K562 (cell line): ENCODE results near the gene POU2F1.

Experiments
- CTCF ChIP-seq, 3 experiments: IDR thresholded peaks in 2 of 3; conservative IDR thresholded peaks in 1 of 3; 2 replicates each; pipeline ENCODE4 v1.5.1; 2011 to 2012; ENCODE audit warnings: low read length in 3 of 3, mild to moderate bottlenecking in 3 of 3, control low read depth in 2 of 3, improper control_type of control experiment in 1 of 3, inconsistent platforms in 1 of 3, low read depth in 1 of 3, mixed read lengths in 1 of 3, moderate library complexity in 1 of 3; ENCODE audit not compliant: insufficient read depth in 2 of 3
- HDGF ChIP-seq: fragments of 450-650 bp; IDR thresholded peaks from 2 replicates; pipeline ENCODE4 v1.6.1; 2016
- HNRNPL ChIP-seq: fragments of 200-400 bp; formaldehyde crosslinking; IDR thresholded peaks from 2 replicates; pipeline ENCODE4 v1.6.1; 2017; ENCODE audit warnings: low read depth, mild to moderate bottlenecking, low read length
- JUND ChIP-seq, 2 experiments: IDR thresholded peaks; 2 replicates in 1 of 2; 3 replicates in 1 of 2; pipeline ENCODE4 v1.6.1; 2011; ENCODE audit warnings: borderline replicate concordance in 2 of 2, low read depth in 2 of 2, low read length in 2 of 2, improper control_type of control experiment in 1 of 2, missing biosample characterization in 1 of 2, missing genetic modification characterization in 1 of 2, missing genetic modification reagents in 1 of 2
- NCOA2 ChIP-seq, 2 experiments: fragments of 450-650 bp; IDR thresholded peaks; 2 replicates each; pipeline ENCODE4 v1.6.1; 2018; ENCODE audit warnings: mild to moderate bottlenecking in 2 of 2, moderate library complexity in 1 of 2; ENCODE audit not compliant: partially characterized antibody in 2 of 2
- NR4A1 ChIP-seq, 2 experiments: fragments of 250-450 bp in 1 of 2; fragments of 450-650 bp in 1 of 2; sonication (Bioruptor Pico) in 1 of 2; IDR thresholded peaks; 2 replicates each; pipeline versions ENCODE4 v1.4.0 to v1.6.1; 2016 to 2020; ENCODE audit warnings: mild to moderate bottlenecking in 2 of 2, missing compliant biosample characterization in 1 of 2, missing genetic modification characterization in 1 of 2, moderate library complexity in 1 of 2
- POLR2AphosphoS5 ChIP-seq: IDR thresholded peaks from 2 replicates; pipeline ENCODE4 v1.6.1; 2011; ENCODE audit warnings: mild to moderate bottlenecking, low read depth, low read length, moderate library complexity; ENCODE audit not compliant: control insufficient read depth, insufficient read depth
- SAP30 ChIP-seq: fragments of 200-600 bp; sonication (generic); IDR thresholded peaks from 2 replicates; pipeline ENCODE4 v1.6.1; 2012; ENCODE audit warnings: borderline replicate concordance, low read depth, mild to moderate bottlenecking, moderate library complexity, low read length, control low read depth, inconsistent platforms; ENCODE audit not compliant: insufficient read depth, poor library complexity, severe bottlenecking
- SETDB1 ChIP-seq: IDR thresholded peaks from one replicate; pipeline ENCODE4 v1.6.1; 2012; ENCODE audit warnings: low read length, control low read depth, inconsistent platforms
- TEAD1 ChIP-seq, 2 experiments: fragments of 450-650 bp in 1 of 2; sonication (generic) in 1 of 2; formaldehyde crosslinking; IDR thresholded peaks; 2 replicates each; pipeline versions ENCODE4 v1.4.0 to v1.8.0; 2020 to 2022; ENCODE audit warnings: mild to moderate bottlenecking in 2 of 2, missing genetic modification reagents in 1 of 2
- ZBTB8A ChIP-seq: fragments of 450-650 bp; IDR thresholded peaks from 2 replicates; pipeline ENCODE4 v1.6.1; 2018; ENCODE audit warnings: mild to moderate bottlenecking, moderate library complexity; ENCODE audit not compliant: partially characterized antibody

GRCh38 chr1:167194182-167194581, 26.5 kb upstream of the POU2F1 start:
- TF ChIP-seq NCOA2 (IDR thresholded peaks at IDR 0.05; ENCODE audit: partially characterized antibody in 2 of 2) (no peak), POLR2AphosphoS5 (no peak), CTCF (IDR thresholded peaks at IDR 0.05 in 2 of 3, conservative IDR thresholded peaks at IDR 0.05 in 1 of 3; ENCODE audit: insufficient read depth in 2 of 3, low read depth in 1 of 3, low read length in 3 of 3) (no peak), HNRNPL (no peak), ZBTB8A (no peak), TEAD1 (CRISPR knock-in tag; IDR thresholded peaks at IDR 0.05) (no peak), JUND (IDR thresholded peaks at IDR 0.05; ENCODE audit: borderline replicate concordance, low read depth, low read length) (no peak), JUND (tag; IDR thresholded peaks at IDR 0.05; ENCODE audit: borderline replicate concordance, low read depth, low read length) (no peak), NR4A1 (CRISPR knock-in tag; IDR thresholded peaks at IDR 0.05) (no peak), NR4A1 (tag; IDR thresholded peaks at IDR 0.05) (no peak), SAP30 (no peak), SETDB1 (no peak), HDGF (no peak)
